Heart left ventricle (tissue), 13 donors: ENCODE results near the gene UBR3.
"Not testable (repeated sequence)": the region's sequence is repeated elsewhere in the genome, so short reads cannot be mapped to it uniquely, and the experiment has no call there.

Experiments
- POLR2A ChIP-seq, 2 donors: fragments of 450-650 bp; IDR thresholded peaks; one replicate each; pipeline ENCODE4 v1.6.1; 2017; ENCODE audit warnings: antibody characterized with exemption in 2 of 2, mild to moderate bottlenecking in 2 of 2, moderate library complexity in 2 of 2
- TF ChIP-seq, protein P1 (sequence below), 12 donors: fragments of 200-600 bp; sonication (generic) in 4 of 12; IDR thresholded peaks; one replicate each; pipeline versions ENCODE4 v1.5.0 to v1.8.0; 2018 to 2022; ENCODE audit warnings: antibody characterized with exemption in 12 of 12, mild to moderate bottlenecking in 5 of 12
- donor health status: ischemic (EF 13 %, LVEDD 7.1; RV severe dilation, severe dysfunction).
- donor health status: DM: no; HTN: yes; CAD: no.
- donor health status: DM: no; HTN: no; CAD: no.
- donor health status: ischemic (EF 25% LVEDD 6.9; RV normal size, moderate dysfunction).
- donor health status: ischemic (EF 25% LVEDD 5.7; RV mildly dilated, moderate dysfunction).
- donor health status: ischemic (EF 35%, LVEDD 5.7; RV mildly dilated, moderate dysfunction).
- donor health status: nonischemic (EF 11% LVEDD 7.7; RV severe dilation, severe dysfunction).
- donor health status: DM: yes; HTN: yes; CAD: no.
- donor health status: PGD.
- donor health status: ischemic (EF 29% LVEDD 5.4; RV normal size, mild dysfunction).
- donor health status: nonischemic (EF 23%, LVEDD 6.1; RV moderate dilation, normal function).

DNA sequence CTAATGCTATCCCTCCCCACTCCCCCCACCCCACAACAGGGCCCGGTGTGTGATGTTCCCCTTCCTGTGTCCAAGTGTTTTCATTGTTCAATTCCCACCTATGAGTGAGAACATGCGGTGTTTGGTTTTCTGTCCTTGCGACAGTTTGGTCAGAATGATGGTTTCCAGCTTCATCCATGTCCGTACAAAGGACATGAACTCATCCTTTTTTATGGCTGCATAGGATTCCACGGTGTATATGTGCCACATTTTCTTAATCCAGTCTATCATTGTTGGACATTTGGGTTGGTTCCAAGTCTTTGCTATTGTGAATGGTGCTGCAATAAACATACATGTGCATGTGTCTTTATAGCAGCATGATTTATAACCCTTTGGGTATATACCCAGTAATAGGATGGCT is 109.4 kb downstream of the UBR3 start:
- TF ChIP-seq, protein P1, sequence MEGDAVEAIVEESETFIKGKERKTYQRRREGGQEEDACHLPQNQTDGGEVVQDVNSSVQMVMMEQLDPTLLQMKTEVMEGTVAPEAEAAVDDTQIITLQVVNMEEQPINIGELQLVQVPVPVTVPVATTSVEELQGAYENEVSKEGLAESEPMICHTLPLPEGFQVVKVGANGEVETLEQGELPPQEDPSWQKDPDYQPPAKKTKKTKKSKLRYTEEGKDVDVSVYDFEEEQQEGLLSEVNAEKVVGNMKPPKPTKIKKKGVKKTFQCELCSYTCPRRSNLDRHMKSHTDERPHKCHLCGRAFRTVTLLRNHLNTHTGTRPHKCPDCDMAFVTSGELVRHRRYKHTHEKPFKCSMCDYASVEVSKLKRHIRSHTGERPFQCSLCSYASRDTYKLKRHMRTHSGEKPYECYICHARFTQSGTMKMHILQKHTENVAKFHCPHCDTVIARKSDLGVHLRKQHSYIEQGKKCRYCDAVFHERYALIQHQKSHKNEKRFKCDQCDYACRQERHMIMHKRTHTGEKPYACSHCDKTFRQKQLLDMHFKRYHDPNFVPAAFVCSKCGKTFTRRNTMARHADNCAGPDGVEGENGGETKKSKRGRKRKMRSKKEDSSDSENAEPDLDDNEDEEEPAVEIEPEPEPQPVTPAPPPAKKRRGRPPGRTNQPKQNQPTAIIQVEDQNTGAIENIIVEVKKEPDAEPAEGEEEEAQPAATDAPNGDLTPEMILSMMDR (IDR thresholded peaks at IDR 0.05), result not testable (repeated sequence)
- TF ChIP-seq POLR2A (IDR thresholded peaks at IDR 0.05), result not testable (repeated sequence)
